GM21825 (cell line): ENCODE measurements around the gene HIGD1A.
A peak's percentile ranks its signal among the peaks of the same experiment; 100 is the strongest.

Source experiments
- ATAC-seq: cut with Tn5 transposase; IDR thresholded peaks from one replicate; pipeline ENCODE4 v1.9.1; 2021; ENCODE audit warnings: mild to moderate bottlenecking, moderate library complexity; ENCODE audit not compliant: unreplicated experiment

HIGD1A gene

GRCh38 chr3:42801784-42802183 is 2.5 kb downstream of the HIGD1A start:
- no peak for ATAC-seq

- no peak for ATAC-seq
These were observed 3.2 kb downstream of the HIGD1A start for GRCh38 chr3:42801048-42801620.

- no peak for ATAC-seq
These were observed 4.0 kb downstream of the HIGD1A start for GRCh38 chr3:42800251-42800650.

- no peak for ATAC-seq
These were observed 4.9 kb downstream of the HIGD1A start for GRCh38 chr3:42799376-42799775.

- no peak for ATAC-seq
These were observed 7.9 kb downstream of the HIGD1A start for GRCh38 chr3:42796332-42796885.

GRCh38 chr3:42795621-42796181 is 8.6 kb downstream of the HIGD1A start:
- no peak for ATAC-seq

- no peak for ATAC-seq
These were observed 13.5 kb downstream of the HIGD1A start for GRCh38 chr3:42790714-42791229.

GRCh38 chr3:42786631-42787030 is 17.7 kb downstream of the HIGD1A start:
- no peak for ATAC-seq

GRCh38 chr3:42786212-42786611 is 18.1 kb downstream of the HIGD1A start:
- no peak for ATAC-seq

GRCh38 chr3:42780892-42781700 is 23.2 kb downstream of the HIGD1A start:
- ATAC-seq = no peak

- no peak for ATAC-seq
These were observed 23.9 kb downstream of the HIGD1A start for GRCh38 chr3:42780398-42780797.

GRCh38 chr3:42778644-42779043 is 25.6 kb downstream of the HIGD1A start:
- ATAC-seq = no peak

GRCh38 chr3:42773409-42773751 is 30.9 kb downstream of the HIGD1A start:
- ATAC-seq = peak; percentile 6

GRCh38 chr3:42772670-42773408 is 31.5 kb downstream of the HIGD1A start, which contains the start of gene CCDC13:
Gene CCDC13 (minus strand): TSS chr3:42773253. CDS start chr3:42758345, 14,908 bp downstream.
- ATAC-seq = peak; percentile 99

GRCh38 chr3:42771271-42771670 is 33.0 kb downstream of the HIGD1A start:
- no peak for ATAC-seq

GRCh38 chr3:42769477-42770131 is 34.7 kb downstream of the HIGD1A start:
- ATAC-seq = no peak

- ATAC-seq = no peak
These were observed 39.6 kb downstream of the HIGD1A start for GRCh38 chr3:42764561-42765295.

GRCh38 chr3:42764115-42764514 is 40.2 kb downstream of the HIGD1A start:
- no peak for ATAC-seq

- no peak for ATAC-seq
These were observed 41.3 kb downstream of the HIGD1A start for GRCh38 chr3:42763021-42763420.
